HG03432 (cell line): Measurements from ENCODE around the gene CORIN.
A peak's percentile ranks its signal among the peaks of the same experiment; 100 is the strongest.
"Not testable (repeated sequence)": the region's sequence is repeated elsewhere in the genome, so short reads cannot be mapped to it uniquely, and the experiment has no call there.

Source experiments
- ATAC-seq: cut with Tn5 transposase; IDR thresholded peaks from one replicate; pipeline ENCODE4 v1.9.1; 2021; ENCODE audit warnings: mild to moderate bottlenecking, moderate library complexity; ENCODE audit not compliant: unreplicated experiment

CORIN gene

DNA sequence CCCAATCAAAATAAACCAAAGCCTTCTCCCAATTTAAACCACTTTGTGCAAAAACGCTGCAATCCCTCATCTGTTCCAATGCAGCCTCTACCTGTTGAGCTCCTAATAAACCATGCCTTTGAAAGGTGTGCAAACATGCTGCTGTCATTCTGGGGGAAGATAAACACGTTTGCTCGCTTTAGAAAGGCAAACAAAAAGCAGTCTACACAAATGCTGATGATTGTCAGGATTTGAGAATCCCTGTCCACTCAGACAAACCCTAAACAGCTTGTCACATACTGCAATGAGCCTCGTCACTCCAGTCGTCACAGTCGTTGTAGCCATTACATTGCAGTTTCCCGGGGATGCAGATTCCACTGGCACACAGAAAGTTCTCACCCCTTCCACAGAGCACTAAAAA lies 145.2 kb downstream of the CORIN start:
- ATAC-seq, result no peak

DNA sequence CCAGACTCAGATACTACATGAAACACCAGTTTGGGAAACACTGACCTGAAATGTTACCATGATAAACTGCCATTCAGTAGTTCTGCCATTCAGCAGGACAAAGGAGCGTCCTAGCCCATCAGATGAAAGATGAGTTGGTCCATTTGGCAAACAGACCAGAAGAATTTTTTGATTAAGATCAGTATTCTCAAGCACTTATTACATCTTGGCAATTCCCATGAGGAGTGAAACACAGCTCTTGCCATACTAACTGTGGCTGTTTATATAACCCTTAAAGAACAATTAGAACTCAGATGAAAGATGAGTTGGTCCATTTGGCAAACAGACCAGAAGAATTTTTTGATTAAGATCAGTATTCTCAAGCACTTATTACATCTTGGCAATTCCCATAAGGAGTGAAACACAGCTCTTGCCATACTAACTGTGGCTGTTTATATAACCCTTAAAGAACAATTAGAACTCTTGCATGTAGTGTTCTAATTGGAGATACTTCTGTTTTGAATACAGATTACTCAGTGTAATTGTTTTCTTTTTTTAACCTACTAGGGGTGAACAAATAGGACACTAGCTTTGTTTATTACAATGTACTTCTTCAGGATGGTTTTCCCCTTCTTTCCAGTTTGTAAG lies 146.0 kb downstream of the CORIN start:
- ATAC-seq, result not testable (repeated sequence)

DNA sequence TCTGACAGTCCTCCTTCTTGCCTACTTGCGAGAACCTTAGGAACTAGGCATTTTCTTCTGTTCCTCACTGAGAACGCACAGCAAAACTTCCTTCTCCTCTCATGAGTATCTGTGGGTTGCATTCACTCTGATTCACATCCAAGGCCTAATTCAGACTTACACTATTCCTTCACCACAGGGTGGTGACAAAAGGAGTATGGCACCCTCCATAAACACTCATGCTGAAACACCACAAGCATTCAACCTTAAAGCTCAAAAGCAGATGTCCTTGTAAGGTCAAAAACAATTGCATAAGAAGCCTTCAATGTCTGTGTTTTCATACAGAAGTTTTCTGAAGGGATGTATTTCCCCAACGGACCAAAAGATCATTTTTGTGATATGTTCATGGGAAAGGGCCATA lies 147.3 kb downstream of the CORIN start:
- ATAC-seq, result peak; percentile 69

DNA sequence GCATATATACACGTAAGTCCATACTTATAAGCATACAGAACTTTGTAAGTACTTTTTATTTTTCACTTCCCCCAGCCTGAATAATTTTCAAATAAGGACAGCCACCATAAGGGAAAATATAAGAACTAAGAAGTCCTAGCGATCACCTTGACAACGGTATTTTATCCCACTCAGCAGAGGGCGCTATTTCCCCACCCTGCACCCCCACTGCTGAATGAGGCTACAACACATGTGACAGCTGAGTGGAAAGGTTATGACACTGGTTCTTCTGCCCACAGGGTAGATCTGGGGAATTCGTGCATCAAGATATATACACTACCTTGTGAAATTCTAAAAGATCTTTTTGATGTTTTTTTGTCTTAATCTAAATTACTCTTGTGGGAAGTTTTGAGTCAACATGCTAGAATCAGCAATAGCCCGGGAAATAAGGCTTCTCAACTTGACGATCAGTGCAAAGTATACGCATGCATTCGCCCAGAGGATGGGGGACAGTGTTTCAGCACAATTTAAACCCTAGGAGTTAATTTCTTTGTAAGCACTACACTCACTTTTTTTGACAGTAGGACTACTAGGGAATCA lies 151.5 kb downstream of the CORIN start:
- peak; percentile 80 for ATAC-seq

DNA sequence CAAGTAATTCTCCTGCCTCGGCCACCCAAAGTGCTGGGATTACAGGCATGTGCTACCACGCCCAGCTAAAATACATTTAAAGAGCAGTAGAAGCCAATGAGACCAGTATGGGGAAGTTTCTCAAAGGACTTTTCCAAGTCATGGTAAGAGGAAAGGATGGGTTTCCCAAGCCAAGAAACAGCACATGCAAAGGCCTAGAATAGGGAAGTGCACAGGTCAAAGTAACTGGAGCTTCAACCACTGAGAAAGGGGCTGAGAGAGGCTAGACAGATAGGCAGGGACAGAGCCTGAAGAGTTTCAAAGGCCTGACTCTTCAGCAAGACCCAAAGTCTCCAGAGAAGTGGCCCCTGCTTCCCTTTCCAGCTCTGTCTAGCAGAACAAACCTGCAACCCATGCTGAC lies 162.1 kb downstream of the CORIN start:
- no peak for ATAC-seq

DNA sequence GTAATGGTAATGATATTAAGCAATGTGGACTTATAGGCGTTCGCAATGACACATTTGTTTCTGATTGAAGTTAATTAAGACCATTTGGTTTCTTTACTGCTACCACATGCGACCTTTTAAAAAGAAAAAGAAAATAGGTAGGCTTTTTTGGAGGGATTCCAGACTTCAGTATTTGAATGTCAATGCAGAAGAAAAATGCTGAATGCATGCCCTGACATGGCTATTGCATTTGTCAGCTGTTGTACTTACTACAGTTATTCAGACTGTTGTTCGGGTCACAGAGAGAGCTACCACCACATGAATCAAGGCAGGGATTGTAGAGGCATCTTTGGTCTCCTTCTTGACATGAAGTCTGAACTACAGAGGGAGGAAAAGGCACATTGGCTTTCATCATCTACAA lies 163.7 kb downstream of the CORIN start:
- ATAC-seq, result no peak

DNA sequence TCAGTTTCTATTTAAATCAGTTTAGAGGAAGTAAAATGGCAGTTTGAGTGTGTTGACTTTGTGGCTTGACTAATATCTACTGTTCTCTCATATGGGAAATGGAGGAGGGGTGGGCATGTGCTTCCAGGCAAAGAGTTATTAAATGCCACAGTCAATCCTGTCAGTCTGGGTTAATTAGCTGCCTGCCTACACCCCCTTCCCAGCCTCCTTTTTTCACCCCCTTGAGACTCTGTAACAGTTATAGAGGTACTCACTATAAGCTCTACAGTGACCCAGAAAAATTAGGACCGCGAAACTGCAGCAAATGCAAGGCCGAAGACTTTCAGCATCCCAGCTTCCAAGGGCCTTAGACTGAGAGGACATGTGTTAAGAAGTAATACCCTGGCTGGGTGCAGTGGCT lies 165.2 kb downstream of the CORIN start:
- ATAC-seq, result no peak

DNA sequence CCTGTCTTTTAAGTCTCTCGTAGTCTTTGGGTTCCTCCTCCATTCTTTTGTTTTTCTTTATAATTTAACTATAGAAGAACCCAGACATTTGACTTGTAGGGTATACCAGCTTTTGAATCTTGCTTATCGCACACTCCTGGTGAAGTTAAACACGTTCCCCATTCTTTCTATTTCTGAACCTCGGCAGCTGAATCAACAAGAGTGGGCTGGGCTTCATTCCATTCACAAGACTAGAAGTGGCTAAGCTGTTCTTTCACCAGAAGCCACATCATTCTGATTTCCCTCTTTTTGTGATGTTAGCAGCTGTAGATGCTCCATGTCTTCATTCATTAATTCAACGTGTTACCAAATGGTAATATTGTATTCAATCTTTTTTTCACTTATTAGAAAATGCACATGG lies 167.9 kb downstream of the CORIN start:
- no peak for ATAC-seq

DNA sequence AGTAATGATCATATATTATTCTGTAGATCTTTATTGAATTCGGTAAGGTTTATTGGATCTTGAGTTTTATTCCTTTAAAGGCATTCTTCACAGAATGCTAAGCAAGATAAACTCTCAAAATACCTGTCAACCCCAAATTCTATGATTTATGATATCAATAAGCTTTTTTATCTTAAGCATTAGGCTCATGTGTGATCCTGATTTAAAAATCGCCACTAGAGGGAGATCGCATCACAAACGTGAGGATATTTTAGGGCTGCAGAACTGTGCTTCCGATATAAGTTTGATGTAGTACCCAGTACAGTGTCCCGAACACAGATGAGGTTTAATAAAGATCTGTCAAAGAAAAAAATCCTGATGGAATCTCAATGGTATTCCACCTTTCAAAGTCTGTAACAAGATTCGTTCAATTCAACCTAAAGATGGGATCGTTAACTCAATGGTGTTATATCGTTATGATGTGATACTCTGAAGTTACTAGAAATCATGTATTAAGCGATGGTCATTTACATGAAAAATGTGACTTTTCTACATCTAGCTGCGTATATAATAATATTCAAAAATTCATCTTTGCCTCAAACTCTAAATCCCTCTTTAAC lies 169.0 kb downstream of the CORIN start:
- ATAC-seq, result peak; percentile 84

DNA sequence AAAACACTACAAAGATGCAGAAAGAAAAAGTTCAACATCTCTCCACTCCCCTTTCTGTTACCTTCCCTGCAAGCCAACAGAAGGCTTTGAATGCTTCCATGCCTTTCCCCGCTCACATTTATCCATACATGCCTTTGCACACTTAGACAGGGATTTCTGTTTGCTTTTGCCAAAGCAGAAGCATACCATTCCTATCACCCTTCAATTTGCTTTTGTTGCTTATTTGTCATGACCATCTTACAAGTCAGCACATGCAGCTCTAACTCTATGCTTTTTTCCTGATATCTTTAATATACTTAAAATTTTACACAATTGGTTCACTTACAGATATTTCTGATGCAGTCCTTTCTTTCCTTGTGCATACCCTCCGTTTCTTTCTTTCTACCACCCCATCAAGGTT lies 169.6 kb downstream of the CORIN start:
- ATAC-seq, result no peak

DNA sequence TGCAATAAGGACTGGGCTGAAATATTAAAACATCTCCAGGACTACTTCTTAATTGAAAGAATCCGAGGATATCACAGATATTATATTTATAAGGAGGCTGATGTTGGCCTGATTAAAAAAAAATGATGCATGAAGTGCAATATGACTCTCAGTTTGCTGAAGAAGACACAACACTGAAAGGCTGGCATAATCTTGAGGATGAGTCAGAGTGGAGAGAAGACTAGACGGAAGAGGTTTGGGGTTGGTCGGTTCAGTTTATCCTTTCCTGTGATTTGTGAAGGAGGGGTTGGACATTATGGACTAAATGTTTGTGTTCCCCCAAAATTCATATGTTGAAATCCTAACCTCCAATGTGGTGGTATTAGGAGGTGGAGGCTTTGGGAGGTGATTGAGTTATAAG lies 170.3 kb downstream of the CORIN start:
- ATAC-seq, result no peak

DNA sequence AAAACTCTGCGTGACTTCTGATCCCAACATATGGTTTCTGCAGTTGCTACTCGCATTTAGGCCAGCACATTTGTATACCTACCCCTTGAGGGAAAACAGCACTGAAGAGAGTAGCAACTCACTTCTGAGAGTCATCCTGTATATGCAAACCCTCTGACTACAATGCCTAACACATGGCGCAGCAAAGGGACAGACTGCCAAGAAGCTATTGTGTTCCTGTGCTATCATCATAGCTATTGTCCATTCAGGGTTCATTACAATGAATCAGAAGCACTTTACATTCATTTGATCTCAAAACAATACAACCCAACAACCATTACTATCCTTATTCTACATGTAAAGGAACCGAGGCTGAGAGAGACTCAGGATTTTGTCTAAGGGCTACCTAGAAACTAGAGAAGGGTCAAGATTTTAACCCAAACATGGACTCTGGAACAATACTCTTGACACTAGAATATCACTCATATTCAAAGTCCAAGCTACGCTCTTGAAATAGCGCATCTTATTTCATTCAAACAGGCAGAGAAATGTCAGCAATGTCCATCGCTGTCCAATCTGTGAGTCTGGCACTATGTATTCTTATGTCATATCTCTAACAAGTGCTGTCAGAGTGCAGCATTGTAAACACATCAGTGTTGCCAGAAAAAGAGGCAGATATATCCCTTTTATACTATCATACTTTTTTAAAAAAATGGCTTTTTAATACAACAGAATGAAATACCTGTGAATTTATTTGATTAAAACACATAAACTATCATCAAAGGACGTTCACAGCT lies 173.6 kb downstream of the CORIN start:
- no peak for ATAC-seq

DNA sequence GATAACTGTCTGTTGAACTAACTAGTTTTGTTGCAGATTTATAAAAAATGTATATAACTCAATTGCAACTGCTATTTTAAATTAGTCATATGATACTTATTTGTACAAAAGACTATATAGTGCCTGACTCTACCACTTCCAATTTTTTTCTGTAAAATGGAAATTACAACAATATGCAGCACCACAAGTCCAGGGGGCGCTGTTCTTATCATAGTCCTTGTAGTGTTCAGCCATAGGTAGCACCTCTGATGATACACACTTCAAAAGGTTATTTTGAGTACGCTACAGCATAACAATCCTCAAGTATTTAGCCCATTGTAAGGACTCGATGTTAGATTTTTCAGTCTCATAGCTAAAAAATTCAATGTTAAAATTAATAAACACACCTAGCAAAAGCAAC lies 174.9 kb downstream of the CORIN start:
- ATAC-seq, result no peak

DNA sequence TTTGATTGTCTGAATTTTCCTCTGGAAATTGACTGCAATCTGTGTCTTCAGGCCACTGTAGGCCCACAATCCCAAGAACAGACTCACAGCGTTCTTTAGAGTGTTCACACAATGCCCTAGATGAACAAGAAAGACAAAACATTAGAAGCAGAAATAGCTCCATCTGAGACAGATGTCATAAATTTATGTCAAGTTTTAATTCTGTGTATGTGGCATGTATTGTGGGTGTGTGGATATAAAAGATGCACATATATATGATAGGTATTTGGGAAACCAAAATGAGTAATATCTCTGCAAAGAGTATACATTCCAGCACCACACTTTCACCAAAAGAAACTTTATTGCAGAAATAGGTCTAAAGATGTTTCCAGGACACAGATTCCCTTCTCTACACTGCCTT lies 176.1 kb downstream of the CORIN start:
- no peak for ATAC-seq

DNA sequence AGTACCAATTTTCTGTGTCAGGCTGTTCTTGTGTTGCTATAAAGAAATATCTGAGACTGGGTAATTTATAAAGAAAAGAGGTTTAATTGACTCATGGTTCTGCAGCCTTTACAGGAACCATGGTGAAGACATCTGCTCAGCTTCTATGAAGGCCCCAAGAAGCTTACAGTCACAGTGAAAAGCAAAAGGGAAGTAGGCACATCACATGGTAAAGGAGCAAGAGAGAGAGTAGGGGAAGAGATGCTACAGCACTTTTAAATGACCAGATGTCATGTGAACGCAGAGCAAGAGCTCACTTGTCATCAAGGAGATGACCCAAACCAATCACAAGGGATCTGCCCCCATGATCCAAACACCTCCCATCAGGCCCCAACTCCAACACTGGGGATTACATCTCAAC lies 178.5 kb downstream of the CORIN start:
- ATAC-seq, result no peak

DNA sequence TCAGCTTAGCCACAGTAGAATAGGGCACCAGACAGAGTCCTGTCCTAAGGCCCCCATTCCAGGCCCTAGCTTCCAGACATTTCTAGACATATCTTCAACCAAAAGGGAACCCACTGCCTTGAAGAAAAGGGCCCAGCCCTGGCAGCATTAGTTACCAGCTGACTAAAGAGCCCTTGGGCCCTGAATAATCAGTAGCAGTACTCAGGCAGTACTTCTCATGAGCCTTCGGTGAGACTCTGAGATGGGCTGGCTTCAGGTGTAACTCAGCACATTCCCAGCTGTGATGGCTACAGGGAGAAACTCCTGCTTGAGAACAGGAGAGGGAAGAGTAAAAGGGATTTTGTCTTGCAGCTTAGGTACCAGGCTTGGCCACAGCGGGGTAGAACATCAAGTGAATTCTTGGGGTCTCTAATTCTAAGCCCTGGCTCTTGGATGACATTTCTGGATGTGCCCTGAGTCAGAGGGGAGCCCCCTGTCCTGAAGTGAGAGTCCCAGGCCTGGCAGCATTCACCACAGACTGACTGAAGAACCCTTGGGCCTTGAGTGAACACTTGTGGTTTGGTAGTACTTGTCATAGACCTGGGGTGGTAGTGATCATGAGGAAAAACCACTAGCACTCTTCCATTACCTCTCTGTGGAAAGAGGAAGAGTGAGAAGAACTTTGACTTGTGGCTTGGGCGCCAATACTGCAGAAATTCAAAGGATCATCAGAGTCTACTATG lies 182.7 kb downstream of the CORIN start:
- no peak for ATAC-seq

DNA sequence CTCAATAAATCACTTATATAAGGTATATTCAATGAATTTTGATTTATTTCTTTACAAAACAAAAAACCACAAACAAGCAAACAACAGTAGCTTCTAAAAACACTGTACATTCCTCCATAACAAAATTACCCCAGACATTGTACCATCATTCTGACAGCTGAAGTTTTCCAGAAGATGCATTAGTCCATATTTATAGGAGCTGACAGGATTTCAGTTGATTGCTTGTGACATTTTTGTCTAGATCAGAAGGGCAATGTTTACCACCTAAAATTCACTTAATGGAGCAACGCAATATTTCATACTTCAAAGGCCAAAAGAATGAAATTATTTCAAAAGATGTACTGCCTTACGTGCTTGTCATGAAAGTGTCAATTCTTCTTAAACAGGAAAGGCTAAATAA lies 185.8 kb downstream of the CORIN start:
- no peak for ATAC-seq

DNA sequence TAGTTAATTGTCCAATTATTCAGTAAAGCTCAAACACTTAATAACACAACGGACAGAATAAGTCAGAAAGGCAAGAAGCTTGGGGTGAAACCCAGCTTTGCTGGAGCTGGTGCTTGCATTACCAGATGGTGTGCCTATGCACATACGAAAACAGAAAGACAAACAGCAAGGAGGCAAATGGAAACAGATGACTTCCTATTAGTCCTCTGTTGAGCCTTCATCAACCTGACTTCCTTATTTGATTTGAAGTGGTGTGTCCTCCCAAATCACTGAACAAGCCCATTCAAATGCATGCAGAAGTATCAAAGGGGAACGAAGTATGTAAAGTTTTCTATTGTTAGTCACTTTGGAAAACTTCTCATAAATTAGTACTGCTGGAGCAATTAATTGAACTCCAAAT lies 186.6 kb downstream of the CORIN start:
- no peak for ATAC-seq

DNA sequence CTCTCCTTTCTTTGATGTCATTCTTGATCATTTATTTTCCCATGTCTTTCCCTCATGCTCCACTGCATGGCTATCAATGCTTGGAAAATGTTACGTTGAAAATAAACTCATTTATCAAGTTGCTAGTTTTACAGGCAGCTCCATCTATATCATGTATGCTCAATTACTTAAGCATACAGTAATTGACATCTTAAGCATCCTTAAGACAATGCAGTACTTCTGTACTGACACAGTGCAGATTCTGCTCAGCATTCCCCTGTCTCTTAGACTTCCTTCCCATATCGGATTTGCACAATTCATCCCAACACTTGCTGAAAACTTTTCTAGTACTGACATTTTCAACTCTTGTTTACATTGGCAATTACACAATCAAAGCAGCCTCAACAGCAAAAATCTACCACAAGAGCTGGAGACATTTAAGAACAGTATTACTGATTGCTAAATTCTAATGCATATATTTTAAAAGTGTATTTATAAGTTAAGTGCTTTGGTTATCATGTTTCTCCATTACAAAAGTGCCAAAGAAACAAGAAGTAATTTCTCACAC lies 187.2 kb downstream of the CORIN start:
- ATAC-seq, result no peak

DNA sequence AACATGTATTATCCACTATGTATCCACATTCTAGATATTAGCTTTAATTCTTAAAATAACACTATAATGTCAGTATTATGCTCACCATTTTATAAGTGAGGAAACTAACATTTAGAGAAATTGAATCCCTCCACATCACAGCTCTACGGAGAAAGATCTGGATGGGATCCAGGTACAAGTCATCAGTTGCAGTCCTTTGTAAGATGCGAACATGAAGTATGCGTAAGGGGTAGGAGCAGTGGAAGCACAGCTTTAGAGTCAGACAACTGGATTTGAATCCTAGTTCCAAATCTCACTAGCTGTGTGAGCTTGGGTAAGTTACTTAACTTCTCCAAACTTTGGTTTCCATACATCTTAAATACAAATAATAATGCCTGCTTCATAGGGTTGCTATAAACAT lies 190.3 kb downstream of the CORIN start:
- no peak for ATAC-seq

DNA sequence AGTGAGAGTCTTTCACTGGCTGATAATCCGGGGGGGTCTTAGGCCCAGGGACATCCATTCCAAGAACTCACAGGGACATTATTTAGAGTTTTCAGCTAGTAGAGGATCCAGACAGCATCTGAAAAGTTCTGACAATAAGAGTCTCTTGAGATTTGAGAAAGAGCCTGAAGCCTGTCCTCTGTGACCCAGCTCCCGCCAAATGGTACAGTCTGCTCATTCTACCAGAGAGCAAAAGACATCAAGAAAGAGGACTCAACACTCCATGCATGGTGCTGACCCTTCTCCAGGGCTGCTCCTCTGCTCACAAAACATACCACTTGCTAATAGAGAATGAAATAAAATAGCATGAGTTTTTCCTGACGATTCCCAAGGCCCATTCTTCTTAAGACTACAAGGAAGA lies 190.8 kb downstream of the CORIN start:
- ATAC-seq, result no peak
